HG02798 (cell line): Measurements from ENCODE around the gene CCDC57.

Experiments used
- ATAC-seq: cut with Tn5 transposase; IDR thresholded peaks from one replicate; pipeline ENCODE4 v1.9.1; 2021; ENCODE audit warnings: mild to moderate bottlenecking; ENCODE audit not compliant: unreplicated experiment, poor library complexity

The CCDC57 gene

DNA sequence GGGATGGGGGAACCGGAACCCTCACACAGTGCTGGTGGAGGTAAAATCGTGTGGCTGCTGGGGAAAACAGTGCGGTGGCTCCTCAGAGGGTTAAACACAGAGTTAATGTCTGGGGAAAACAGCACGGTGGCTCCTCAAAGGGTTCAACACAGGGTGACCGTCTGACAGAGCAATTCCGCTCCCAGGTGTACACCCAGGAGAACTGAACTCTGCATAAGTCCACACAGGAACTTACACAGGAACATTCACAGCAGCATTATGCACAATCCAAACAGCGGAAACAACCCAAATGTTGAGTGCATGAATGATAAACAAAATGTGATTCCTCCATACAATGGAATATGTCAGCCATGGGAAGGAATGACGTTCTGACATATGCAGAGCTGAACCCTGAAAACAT is 51.4 kb downstream of the CCDC57 start:
- no peak for ATAC-seq

DNA sequence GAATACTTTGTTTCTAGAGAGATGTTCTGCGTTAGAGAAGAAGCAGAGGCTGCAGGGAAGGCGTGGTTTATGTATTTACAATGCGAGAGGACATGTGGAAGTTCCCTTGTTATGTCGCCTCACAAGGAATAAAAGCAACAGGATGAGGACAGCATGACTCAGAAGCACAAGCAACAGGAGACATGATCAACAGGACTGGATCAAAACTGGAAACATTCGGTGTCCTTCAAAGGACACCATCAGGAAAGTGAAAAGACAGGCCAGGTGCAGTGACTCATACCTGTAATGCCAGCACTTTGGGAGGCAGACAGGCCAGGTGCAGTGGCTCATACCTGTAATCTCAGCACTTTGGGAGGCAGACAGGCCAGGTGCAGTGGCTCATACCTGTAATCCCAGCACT is 52.6 kb downstream of the CCDC57 start:
- no peak for ATAC-seq

DNA sequence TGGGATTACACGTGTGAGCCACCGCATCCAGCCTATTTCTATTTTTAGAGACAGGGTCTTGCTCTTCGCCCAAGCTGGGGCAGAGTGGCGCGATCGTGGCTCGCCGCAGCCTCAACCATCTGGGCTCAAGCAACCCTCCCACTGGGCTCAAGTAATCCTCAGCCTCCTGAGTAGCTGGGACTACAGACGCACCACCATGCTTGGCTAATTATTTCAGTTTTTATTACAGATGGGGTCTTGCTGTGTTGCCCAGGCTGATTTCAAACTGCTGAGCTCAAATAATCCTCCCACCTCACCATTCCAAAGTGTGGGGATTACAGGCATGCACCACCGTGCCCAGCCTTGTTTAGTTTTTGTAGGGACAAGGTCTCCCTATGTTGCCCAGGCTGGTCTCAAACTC is 53.8 kb downstream of the CCDC57 start:
- ATAC-seq: no peak

DNA sequence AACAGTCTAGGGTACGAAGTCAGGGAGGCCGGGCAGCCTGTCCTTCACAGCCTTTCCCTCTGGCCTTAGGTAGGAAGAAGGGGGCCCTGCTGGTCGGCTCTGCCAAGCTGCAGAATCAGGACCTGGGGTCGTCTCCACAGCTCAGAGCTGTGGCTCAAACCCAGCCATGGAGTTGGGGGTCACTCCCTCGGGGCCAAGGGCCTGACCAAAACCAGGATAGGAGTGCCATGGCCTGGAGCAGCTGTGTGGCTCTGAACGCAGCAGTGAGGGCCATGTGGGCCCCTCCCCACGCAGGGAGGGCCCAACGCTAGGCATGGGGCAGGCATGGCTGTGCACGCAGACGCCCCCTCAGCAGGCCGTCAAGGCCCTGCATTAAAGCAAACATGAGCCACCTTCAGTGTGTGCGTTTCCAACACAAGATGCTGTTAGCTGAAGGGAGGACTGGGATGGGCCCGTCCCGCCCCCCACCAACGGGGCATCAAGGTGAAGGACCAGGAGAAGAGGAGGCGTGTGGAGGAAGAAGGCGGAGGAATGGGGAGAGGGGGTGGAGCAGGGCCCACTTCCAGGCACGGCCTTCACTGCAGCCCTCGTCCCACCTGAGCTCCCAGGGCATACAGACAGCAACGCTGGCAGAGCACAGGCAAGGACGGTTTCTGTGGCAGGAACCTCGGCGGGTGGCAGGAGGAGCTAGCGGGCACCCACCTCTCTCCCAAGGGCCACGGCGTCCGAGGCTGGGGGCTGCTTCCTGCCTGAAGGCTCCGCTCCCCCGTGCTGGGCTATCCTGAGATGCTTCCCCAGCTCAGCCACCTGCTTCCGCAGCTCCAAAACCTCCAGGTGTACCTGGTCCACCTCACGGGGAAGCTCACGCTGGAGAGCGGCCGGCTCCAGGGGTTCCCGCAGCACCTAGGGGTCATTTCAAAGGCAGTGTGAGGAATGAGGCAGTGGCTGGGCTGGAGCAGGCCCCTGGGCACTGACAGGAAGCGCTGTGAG is 55.3 kb downstream of the CCDC57 start:
- no peak for ATAC-seq

DNA sequence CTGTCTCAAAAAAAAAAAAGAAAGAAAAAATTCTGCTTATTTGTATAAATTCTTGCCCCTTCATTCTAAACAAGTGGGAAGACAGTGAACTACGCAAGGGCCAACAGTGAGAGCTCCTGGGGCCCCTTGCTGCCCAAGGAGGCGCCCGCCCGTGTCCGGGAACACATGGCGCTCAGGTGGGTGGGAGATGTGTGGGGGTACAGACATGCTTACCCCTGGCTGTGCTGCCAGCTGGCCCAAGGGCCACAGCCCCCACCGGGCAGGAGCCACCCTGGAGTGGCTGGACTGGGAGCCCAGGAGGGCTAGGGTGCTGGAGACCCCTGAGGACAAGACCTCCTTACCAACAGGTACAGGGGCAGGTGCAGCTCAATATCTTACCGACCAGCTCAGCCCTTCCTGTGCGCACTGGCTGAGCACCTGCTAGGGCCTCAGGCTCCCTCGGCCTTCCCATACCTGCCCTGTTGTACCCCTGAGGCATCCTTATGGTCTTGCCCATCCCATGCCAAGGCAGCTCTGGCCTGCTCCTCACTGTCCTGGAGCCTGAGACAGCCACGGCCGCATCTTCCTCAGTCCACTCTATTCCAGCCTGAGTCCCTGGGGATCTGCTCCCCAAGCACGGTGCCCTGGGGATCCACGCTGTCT is 56.2 kb downstream of the CCDC57 start:
- ATAC-seq: no peak

DNA sequence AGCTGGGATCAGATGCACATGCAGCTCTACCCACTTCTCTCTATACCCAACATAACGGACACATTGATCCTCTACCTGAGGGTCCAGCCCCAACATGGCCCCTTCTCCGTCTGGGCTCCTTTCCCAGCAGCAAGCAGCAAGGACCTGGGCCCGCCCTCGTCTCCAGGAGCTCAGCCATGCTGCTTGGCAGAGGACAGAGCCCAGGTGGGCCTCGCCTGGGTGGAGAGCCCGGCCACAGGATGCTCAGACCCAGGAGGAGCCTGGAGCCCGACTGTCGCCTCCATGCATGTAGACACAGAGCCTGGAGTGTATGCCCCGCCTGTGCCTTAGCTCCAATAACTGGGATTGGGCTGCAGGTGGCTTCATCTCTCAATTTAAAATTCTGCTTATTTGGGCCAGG is 57.0 kb downstream of the CCDC57 start:
- ATAC-seq: no peak

DNA sequence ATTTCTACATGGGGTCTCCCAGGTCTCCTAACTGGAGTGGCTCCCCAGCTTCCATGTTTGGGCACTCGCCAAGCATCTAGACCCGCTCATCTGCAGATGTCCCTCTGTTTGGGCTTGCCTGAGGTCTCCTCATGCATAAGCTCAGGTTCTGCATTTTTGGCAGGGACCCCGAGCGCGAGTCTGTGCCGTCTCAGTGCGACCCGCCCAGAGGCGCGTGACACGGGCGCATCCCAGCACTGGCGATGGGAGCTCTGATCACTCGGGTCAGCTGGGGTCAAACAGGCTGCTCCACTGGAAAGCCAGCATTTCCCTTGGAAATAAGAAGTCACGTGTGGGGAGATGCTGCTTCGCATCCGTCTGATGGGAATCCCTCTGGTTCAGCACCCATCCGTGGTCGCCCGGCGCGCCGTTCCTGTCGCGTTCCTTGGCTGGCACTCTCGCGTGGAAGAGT is 57.7 kb downstream of the CCDC57 start:
- ATAC-seq: no peak

DNA sequence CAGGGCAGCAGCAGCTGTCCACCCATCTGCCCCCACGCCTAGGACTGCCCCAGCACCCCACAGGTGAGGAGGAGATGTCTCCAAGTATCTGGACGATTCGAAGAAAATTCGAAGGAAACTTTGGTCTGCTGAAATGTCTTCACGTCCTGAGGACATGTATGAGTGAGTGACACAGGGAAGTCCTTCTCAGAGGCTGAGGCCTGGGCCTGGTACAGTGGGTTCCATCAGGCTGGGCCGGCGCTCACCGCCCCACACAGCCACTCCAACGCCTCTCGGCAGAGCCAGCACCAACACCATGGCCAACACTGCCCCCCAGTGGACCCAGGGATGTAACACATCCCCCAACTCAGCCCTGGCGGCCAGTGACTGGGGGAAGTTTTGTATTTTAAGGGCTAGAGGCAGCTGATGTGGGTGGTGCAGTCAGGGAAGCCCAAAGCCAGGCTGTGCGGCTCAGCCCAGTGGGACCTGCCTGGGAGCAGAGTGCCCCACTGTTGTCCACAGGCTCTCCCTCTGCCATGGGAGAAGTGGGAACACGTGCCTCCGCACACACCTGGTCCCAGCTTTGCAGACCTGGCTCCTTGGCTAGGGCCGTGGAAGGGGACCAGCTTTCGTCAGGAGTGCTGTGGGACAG is 58.8 kb downstream of the CCDC57 start:
- ATAC-seq: peak; percentile 37

DNA sequence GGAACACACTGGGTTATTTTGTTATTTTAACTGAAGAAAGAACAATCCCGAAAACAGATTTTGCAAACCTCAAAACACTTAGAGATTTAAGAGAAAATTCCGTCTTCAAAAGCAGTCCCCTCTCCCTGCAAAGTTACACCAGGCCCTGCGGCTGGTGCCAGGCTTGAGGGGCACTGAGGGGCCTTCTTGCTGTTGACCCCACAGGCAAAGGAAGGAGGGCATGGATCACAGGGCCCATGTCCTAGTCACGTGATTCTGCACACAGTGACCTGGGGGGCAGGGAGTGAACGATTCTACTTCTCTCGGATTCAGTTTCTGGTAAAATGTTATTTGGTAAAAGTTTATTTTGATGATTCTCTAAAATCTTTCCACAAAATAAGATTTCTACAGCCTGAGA is 59.3 kb downstream of the CCDC57 start:
- ATAC-seq: no peak

DNA sequence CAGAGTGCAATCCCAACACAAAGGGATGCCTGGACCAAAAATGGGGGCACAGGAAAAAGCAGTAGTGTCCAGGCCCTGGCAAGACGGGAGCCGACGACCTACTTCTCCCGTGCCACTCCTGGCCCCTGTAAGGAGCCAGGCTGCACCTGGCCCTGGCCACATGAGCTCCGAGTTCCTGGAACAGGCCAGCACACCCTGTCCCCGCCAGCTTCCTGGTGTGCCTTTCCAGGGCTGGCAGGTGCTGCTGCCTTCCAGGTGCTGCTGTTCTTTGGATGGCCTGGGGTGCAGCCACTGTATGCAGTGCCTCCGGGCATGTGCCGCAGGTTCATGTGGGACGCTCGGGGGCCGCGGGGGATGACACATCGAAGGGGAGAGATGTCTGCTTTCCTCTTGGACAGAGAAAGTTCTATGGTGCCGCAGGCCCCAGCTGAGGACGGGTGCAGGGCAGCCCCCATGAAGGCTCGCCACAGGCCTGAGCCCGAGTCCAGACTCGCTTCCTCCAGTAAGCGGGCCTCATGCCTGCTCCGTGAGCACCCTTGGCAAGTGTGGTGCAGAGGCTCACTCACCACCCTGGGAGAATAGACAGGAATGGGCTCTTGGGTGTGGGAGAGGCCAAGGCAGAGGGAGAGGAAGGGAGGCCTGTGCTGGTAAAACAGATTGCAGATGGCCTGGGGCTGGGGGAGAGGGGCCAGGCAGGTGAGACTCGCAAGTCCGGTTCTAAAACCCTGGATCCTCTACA is 59.9 kb downstream of the CCDC57 start:
- ATAC-seq: no peak

DNA sequence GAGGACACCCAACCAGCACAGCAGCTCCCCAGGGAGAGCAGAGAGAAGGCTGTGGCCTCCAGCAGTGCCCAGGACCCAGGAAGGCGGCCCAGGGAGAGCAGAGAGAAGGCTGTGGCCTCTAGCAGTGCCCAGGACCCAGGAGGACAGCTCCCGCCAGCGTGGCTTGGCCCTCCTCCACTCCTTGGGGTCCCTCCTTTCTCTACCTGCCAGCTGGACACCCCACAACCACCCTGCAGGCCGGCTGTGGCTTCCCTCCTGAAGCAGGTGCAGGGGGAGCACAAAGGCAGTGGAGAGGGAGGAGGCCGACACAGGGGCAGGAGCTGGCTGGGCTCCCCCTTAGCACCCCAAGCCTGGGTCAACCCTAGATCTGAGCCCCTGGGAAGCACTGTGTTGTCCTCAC is 60.5 kb downstream of the CCDC57 start:
- ATAC-seq: no peak

DNA sequence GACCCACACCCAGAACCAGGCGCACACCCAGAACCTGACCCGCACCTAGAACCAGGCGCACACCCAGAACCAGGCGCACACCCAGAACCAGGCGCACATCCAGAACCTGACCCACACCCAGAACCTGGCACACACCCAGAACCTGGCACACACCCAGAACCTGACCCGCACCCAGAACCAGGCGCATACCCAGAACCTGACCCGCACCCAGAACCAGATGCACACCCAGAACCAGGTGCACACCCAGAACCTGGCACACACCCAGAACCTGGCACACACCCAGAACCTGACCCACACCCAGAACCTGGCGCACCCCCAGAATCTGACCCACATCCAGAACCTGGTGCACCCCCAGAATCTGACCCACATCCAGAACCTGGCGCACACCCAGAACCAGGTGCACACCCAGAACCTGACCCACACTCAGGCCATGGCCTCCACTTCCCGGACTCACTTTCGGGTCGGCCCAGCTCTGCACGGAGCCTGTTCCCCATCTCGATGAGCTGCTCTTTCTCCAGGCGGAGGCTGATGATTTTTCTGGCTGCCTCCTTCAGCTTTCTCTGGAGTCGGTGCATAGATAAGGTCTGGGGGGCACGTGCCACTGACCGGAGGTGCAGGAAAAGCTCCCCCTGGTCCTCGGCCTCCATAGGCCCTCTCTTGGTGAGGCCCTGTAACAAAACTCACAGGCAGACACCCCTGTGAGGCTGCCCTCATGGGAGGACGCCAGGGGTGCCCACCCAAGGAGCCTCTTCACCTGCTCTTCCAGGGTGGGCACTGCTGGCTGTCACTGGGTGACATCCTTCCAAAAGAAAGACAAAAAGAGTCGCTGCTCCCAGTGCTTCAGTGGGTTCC is 61.3 kb downstream of the CCDC57 start:
- no peak for ATAC-seq

DNA sequence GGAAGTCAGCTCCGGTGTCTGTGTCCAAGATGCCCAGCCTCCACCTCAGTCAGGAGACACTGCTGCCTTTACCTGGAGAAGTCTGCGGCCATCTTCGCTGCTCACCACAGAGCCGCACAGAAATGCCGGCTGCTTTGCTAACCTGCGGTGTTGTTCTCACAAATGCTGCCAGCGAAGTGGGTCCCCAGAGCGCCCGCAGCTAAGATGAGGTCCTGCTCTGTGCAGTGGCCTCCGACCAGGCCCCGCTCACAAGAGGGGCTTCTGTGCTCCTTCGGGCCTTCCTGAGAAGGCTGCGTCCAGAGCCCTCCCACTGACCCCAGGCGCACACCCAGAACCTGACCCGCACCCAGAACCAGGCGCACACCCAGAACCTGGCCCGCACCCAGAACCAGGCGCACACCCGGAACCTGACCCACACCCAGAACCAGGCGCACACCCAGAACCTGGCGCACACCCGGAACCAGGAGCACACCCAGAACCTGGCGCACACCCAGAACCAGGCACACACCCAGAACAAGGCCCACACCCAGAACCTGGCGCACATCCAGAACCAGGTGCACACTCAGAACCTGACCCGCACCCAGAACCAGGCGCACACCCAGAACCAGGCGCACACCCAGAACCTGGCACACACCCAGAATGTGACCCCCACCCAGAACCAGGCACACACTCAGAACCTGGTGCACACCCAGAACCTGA is 63.1 kb downstream of the CCDC57 start:
- ATAC-seq: no peak

DNA sequence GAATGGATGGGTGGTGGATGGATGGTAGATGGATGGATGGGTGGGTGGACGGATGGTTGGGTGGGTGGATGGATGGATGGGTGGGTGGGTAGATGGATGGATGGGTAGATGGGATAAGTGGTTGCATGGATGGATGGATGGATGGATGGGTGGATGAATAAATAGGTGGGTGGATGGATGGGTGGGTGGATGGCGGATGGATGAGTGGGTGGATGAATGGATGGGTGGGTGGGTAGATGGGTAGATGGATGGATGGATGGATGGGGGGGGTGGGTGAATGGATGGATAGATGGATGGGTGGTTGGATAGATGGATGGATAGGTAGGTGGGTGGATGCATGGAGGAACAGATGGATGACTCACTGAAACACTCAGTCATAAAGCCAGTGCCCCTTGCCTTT is 63.6 kb downstream of the CCDC57 start:
- ATAC-seq: no peak

DNA sequence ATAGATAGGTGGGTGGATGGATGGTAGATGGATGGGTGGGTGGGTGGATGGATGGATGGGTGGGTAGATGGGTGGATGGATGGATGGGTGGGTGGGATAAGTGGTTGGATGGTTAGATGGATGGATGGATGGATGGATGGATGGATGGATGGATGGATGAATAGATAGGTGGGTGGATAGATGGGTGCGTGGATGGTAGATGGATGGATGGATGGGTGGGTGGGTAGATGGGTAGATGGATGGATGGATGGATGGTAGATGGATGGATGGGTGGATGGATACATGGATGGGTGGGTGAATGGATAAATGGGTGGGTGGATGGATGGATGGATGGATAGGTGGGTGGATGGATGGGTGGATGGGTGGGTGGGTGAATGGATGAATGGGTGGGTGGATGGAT is 64.6 kb downstream of the CCDC57 start:
- no peak for ATAC-seq

DNA sequence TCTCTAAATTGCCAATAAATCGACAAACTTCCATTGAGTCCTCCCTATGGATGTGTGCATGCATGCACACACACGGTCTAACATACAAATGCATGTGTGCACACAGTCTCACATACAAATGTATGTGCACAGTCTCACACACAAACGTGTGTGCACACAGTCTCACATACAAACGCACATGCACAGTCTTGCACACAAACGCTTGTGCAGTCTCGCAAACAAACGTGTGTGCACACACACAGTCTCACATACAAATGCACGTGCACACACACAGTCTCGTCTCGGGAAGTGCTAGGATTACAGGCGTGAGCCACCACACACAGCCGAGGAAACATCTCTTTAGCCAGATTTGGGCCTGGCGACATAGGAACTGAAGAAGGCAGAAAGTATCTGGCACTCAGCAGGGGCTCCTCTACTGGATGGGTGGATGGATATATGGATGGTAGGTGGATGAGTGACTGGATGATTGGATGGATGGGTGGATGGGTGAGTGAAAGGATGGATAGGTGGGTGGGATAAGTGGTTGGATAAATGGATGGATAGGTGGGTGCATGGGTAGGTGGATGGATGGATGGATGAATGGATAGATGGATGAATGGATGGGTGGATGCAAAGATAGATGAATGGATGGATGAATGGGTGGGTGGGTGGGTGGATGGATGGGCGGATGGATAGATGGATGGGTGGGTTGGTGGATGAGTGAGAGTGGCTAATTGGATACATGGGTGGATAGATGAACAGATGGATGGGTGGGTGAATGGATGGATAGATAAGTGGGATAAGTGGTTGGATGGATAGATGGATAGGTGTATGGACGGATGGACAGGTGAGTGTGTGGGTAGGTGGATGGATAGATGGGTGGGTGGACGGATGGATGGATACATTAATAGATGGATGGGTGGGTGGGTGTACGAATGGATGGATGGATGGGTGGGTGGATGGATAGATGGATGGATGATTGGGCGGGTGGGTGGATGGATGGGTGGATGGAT is 65.7 kb downstream of the CCDC57 start:
- no peak for ATAC-seq

DNA sequence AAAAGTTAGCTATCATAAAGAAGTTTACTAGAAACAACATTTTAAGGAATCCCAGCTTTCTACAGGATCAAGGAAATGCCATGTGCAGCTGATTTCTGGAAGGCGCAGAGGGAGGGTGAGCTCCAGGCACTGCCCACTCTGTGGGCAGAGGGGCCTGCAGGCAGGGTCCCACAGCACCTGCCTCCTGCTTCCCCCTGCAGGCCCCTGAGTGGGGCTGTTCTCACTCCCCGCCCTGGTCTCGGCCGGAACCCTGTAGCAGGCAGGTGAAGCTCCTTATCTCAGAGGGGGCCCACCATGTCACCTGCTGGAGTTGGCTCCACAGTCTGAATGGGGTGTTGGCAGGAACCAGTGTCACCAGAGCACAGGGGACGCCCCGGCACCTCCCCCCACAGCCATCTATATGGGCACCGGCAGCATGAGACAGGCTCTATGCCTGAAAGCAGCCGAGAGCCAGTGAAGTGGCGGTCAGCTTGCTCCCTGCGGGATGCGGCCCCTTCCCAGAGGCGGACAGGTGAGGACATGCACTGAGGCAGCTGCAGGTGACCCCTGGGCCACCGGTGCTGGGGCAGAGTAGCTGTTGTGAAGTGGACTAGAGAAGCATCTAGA is 67.0 kb downstream of the CCDC57 start:
- ATAC-seq: no peak
